ENCODE data around the gene AQP3.
"Not testable (repeated sequence)": the region's sequence is repeated elsewhere in the genome, so short reads cannot be mapped to it uniquely, and the experiment has no call there.

The AQP3 gene

GRCh38 chr9:33404788-33405362 lies 42.5 kb downstream of the AQP3 start:
- FAIRE-seq = no peak

GRCh38 chr9:33403941-33404787 lies 43.2 kb downstream of the AQP3 start:
- FAIRE-seq = no peak

- FAIRE-seq = not testable (repeated sequence)
Measured at GRCh38 chr9:33402371-33402770, 45.0 kb downstream of the AQP3 start, which contains the start of gene AQP7. AQP7 (minus strand) TSS chr9:33402568; CDS start chr9:33401262, 1,306 bp downstream.

GRCh38 chr9:33401809-33402208 lies 45.6 kb downstream of the AQP3 start:
- FAIRE-seq = not testable (repeated sequence)

GRCh38 chr9:33399047-33399446 lies 48.3 kb downstream of the AQP3 start:
- FAIRE-seq = not testable (repeated sequence)

- not testable (repeated sequence) for FAIRE-seq
Measured at GRCh38 chr9:33397801-33398200, 49.6 kb downstream of the AQP3 start.

- FAIRE-seq = not testable (repeated sequence)
Measured at GRCh38 chr9:33395159-33395879, 52.1 kb downstream of the AQP3 start.

GRCh38 chr9:33393986-33394385 lies 53.4 kb downstream of the AQP3 start:
- not testable (repeated sequence) for FAIRE-seq

- no peak for FAIRE-seq
Measured at GRCh38 chr9:33393581-33393980, 53.8 kb downstream of the AQP3 start.

- FAIRE-seq = not testable (repeated sequence)
Measured at GRCh38 chr9:33392591-33393021, 54.8 kb downstream of the AQP3 start.
